Measurements from ENCODE around the gene TNRC6A. TPM values are rescaled to one million over a fixed set of nuclear protein-coding genes. Genes with fewer than 3 reads are reported as not detected.

TNRC6A gene
- total RNA-seq, 1 experiment from 2014 or later, result 84.8 TPM

DNA sequence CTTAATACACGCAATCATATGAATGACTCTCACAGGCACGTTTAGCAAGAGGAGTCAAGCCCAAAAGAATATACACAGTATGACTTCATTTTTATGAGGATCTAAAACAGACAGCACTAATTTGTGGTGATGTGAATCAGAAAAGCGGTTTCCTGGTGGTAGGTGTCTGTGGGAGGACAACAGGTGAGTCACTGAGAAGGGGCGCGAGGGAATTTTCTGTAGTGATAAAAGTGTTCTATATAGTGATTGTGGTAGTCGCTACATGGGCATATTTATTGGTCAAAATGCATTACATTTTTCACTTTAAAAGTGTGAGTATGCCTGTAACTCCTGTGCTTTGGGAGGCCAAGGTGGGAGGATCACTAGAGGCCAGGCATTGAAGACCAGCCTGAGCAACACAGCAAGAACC, 7.6 kb upstream of the TNRC6A start:
- intact Hi-C loops (cut with micrococcal nuclease; ENCODE audit: unreplicated experiment), result no loop called here
- ChIA-PET CTCF (no interaction called here), POLR2A (ENCODE audit: unreplicated experiment) (no interaction called here)
- no TSS peak for BruUV-seq (replicated peaks)
- Histone ChIP-seq H3K9me2 (ENCODE audit: insufficient read depth) (no peaks in the 10 kb centered on the region), H3K4me3 (no peak overlapping the region), H2AFZ (no peak overlapping the region), H3K4me2 (no peak overlapping the region), H3K4me1 (replicated peaks; ENCODE audit: insufficient read depth) (peaks cover 16% of the 10 kb centered on the region), H3K27ac (no peak overlapping the region), H3F3A (ENCODE audit: insufficient read depth, low read depth) (peaks cover 23% of the 10 kb centered on the region), H4K20me1 (ENCODE audit: insufficient read depth) (no peaks in the 10 kb centered on the region), H3K36me3 (ENCODE audit: low read depth) (no peaks in the 10 kb centered on the region), H3K79me2 (ENCODE audit: low read depth) (no peaks in the 10 kb centered on the region), H3K27me3 (ENCODE audit: insufficient read depth, low read depth) (no peaks in the 10 kb centered on the region), H3K9me3 (ENCODE audit: insufficient read depth, low read depth) (no peaks in the 10 kb centered on the region)
- TF ChIP-seq EZH2 (IDR thresholded peaks at IDR 0.05; ENCODE audit: low read depth), result no peak
- no peak for DNase-seq

DNA sequence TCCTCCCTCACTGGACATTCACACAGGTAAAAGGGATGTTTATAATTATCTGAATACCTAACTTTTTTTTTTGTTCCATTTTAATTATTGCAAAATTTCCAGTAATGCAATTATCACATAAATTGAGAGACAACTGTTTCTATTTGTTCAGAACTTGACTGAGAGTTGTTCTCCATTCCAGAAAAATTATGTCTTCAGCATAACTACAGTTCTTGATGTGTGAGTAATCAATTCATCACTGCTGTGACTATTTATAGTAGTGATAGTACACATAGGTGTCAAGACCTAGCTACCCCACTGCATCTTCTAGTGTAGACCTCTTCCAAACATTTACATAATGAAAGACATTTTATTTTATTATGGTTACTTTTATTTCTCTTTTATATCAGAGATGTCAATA, 5.8 kb upstream of the TNRC6A start:
- peaks cover under 1% of the 10 kb centered on the region; the same call in 1 of the 2 replicates for H3K79me2 ChIP-seq (ENCODE audit: low read depth)
- intact Hi-C loops (cut with micrococcal nuclease; ENCODE audit: unreplicated experiment), result no loop called here
- no peaks in the 10 kb centered on the region for H3K9me2 ChIP-seq (ENCODE audit: insufficient read depth)
- peaks cover 19% of the 10 kb centered on the region for H3F3A ChIP-seq (ENCODE audit: insufficient read depth, low read depth)
- no peak overlapping the region for H2AFZ ChIP-seq
- H3K27me3 ChIP-seq (ENCODE audit: insufficient read depth, low read depth), result no peaks in the 10 kb centered on the region
- peak overlapping the region; percentile 43 for H3K27ac ChIP-seq
- DNase-seq, result peak in 1 of 2 experiments; percentile 79
- POLR2A ChIA-PET (ENCODE audit: unreplicated experiment), result no interaction called here
- no peak for TF ChIP-seq EZH2 (IDR thresholded peaks at IDR 0.05; ENCODE audit: low read depth)
- TF ChIP-seq, protein P1, sequence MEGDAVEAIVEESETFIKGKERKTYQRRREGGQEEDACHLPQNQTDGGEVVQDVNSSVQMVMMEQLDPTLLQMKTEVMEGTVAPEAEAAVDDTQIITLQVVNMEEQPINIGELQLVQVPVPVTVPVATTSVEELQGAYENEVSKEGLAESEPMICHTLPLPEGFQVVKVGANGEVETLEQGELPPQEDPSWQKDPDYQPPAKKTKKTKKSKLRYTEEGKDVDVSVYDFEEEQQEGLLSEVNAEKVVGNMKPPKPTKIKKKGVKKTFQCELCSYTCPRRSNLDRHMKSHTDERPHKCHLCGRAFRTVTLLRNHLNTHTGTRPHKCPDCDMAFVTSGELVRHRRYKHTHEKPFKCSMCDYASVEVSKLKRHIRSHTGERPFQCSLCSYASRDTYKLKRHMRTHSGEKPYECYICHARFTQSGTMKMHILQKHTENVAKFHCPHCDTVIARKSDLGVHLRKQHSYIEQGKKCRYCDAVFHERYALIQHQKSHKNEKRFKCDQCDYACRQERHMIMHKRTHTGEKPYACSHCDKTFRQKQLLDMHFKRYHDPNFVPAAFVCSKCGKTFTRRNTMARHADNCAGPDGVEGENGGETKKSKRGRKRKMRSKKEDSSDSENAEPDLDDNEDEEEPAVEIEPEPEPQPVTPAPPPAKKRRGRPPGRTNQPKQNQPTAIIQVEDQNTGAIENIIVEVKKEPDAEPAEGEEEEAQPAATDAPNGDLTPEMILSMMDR (conservative IDR thresholded peaks at IDR 0.05), result no peak
- peaks cover 24% of the 10 kb centered on the region for H3K4me1 ChIP-seq (replicated peaks; ENCODE audit: insufficient read depth)
- CTCF ChIA-PET, result no interaction called here
- H3K4me3 ChIP-seq, result no peak overlapping the region
- H3K36me3 ChIP-seq (ENCODE audit: low read depth), result no peaks in the 10 kb centered on the region
- H3K9me3 ChIP-seq (ENCODE audit: insufficient read depth, low read depth), result no peaks in the 10 kb centered on the region
- no TSS peak for BruUV-seq (replicated peaks)
- H3K4me2 ChIP-seq, result peak overlapping the region; percentile 37
- H4K20me1 ChIP-seq (ENCODE audit: insufficient read depth), result no peaks in the 10 kb centered on the region

DNA sequence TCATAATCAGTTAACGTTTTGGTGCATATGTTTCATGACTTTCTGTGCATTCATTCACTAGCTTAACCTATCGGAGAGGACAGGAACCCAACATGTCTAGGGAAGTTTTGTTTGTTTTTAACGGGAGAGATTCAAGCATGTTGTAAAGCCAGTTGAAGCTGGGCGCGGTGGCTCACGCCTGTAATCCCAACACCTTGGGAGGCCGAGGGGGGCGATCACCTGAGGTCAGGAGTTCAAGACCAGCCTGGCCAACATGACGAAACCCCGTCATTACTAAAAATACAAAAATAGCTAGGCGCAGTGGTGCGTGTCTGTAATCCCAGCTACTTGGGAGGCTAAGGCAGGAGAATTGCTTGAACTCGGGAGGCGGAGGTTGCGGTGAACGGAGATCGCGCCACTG, 1.4 kb upstream of the TNRC6A start:
- no peak overlapping the region for H3K4me2 ChIP-seq
- H3K27me3 ChIP-seq (ENCODE audit: insufficient read depth, low read depth), result no peaks in the 10 kb centered on the region
- BruUV-seq (replicated peaks), result no TSS peak
- no peak overlapping the region for H3K27ac ChIP-seq
- H3K36me3 ChIP-seq (ENCODE audit: low read depth), result peaks cover 10% of the 10 kb centered on the region; the same call in 1 of the 2 replicates
- H3K79me2 ChIP-seq (ENCODE audit: low read depth), result peaks cover 35% of the 10 kb centered on the region
- intact Hi-C loops (cut with micrococcal nuclease; ENCODE audit: unreplicated experiment), result no loop called here
- H3F3A ChIP-seq (ENCODE audit: insufficient read depth, low read depth), result peaks cover 24% of the 10 kb centered on the region
- H3K4me1 ChIP-seq (replicated peaks; ENCODE audit: insufficient read depth), result peaks cover 40% of the 10 kb centered on the region
- H3K9me3 ChIP-seq (ENCODE audit: insufficient read depth, low read depth), result no peaks in the 10 kb centered on the region
- H3K4me3 ChIP-seq, result no peak overlapping the region
- no peak for DNase-seq
- ChIA-PET POLR2A (ENCODE audit: unreplicated experiment) (interaction anchor here (0.6 kb wide), 2 partner anchors 47 to 58 kb away, joined by 4 to 6 read pairs; no protein-coding TSS in a partner anchor), CTCF (interaction anchor here (0.6 kb wide), 1 partner anchor 17 kb away, joined by 4 read pairs; no protein-coding TSS in a partner anchor)
- H2AFZ ChIP-seq, result no peak overlapping the region
- H4K20me1 ChIP-seq (ENCODE audit: insufficient read depth), result peaks cover 14% of the 10 kb centered on the region
- no peak for TF ChIP-seq EZH2 (IDR thresholded peaks at IDR 0.05; ENCODE audit: low read depth)
- TF ChIP-seq, protein P1 (conservative IDR thresholded peaks at IDR 0.05), result no peak
- no peaks in the 10 kb centered on the region for H3K9me2 ChIP-seq (ENCODE audit: insufficient read depth)

DNA sequence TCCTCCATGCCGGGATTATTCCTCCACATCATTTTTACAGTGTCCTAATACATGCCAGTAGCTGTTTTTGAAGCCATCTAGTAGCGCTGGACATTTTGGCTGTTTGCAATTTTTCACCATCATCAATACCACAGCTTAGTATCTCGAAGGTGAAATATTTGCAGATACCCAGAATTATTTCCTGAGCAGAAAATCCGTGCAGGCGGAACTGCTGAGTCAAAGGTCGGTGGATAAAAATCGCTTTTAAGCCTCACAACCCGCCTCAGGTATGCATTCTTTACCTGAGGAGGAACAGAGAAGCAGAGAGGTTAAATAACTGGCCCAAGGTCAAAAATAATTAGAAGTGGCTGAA, 584 bp upstream of the TNRC6A start:
- H3K27ac ChIP-seq, result peak overlapping the region; percentile 69
- peak overlapping the region; percentile 83 for H3K4me3 ChIP-seq
- CTCF ChIA-PET, result interaction anchor here (0.7 kb wide), 1 partner anchor 78 kb away, joined by 6 read pairs; no protein-coding TSS in a partner anchor
- peak in 1 of 2 experiments; percentile 60 for DNase-seq
- POLR2A ChIA-PET (ENCODE audit: unreplicated experiment), result interaction anchor here (0.6 kb wide), 2 partner anchors 59 to 70 kb away, joined by 4 to 6 read pairs; no protein-coding TSS in a partner anchor
- H3K36me3 ChIP-seq (ENCODE audit: low read depth), result peaks cover 10% of the 10 kb centered on the region; the same call in 1 of the 2 replicates
- H3F3A ChIP-seq (ENCODE audit: insufficient read depth, low read depth), result peaks cover 17% of the 10 kb centered on the region
- no peaks in the 10 kb centered on the region for H3K9me2 ChIP-seq (ENCODE audit: insufficient read depth)
- peaks cover 32% of the 10 kb centered on the region for H3K4me1 ChIP-seq (replicated peaks; ENCODE audit: insufficient read depth)
- H3K4me2 ChIP-seq, result peak overlapping the region; percentile 85
- peaks cover 14% of the 10 kb centered on the region for H4K20me1 ChIP-seq (ENCODE audit: insufficient read depth)
- H3K27me3 ChIP-seq (ENCODE audit: insufficient read depth, low read depth), result no peaks in the 10 kb centered on the region
- H3K9me3 ChIP-seq (ENCODE audit: insufficient read depth, low read depth), result no peaks in the 10 kb centered on the region
- no peak for TF ChIP-seq EZH2 (IDR thresholded peaks at IDR 0.05; ENCODE audit: low read depth)
- TF ChIP-seq, protein P1 (conservative IDR thresholded peaks at IDR 0.05), result no peak
- H2AFZ ChIP-seq, result peak overlapping the region; percentile 70
- BruUV-seq (replicated peaks), result TSS peak; percentile 97
- peaks cover 44% of the 10 kb centered on the region for H3K79me2 ChIP-seq (ENCODE audit: low read depth)
- intact Hi-C loops (cut with micrococcal nuclease; ENCODE audit: unreplicated experiment), result loop anchor here (1.0 kb wide), 2 partner anchors 28 to 83 kb away; no protein-coding TSS in a partner anchor
